ENCODE measurements around the gene STXBP2.

Gene STXBP2

GRCh38 chr19:7636691-7637373 lies at the start of gene STXBP2:
Gene STXBP2, plus strand, starts transcription at chr19:7637110. Its CDS starts 40 bp downstream, at chr19:7637150.
- DNase-seq = no peak
- intact Hi-C loops (cut with DNase I) = no loop called here

- DNase-seq = peak in 1 of 10 donors; percentile 20
- intact Hi-C loops (cut with DNase I) = no loop called here
Observed at GRCh38 chr19:7589822-7590221, 47.1 kb upstream of the STXBP2 start.

- intact Hi-C loops (cut with DNase I) = no loop called here
- DNase-seq = peak in 1 of 10 donors; percentile 14
Observed at GRCh38 chr19:7590256-7590655, 46.7 kb upstream of the STXBP2 start.

GRCh38 chr19:7595466-7596133 lies 41.3 kb upstream of the STXBP2 start, which contains the start of gene CAMSAP3:
Gene CAMSAP3, plus strand, starts transcription at chr19:7595863. Its CDS starts 140 bp downstream, at chr19:7596003.
- DNase-seq = peak in 6 of 10 donors; percentile 34 to 90 (median 72)
- intact Hi-C loops (cut with DNase I) = no loop called here

- intact Hi-C loops (cut with DNase I) = no loop called here
- peak in 2 of 10 donors; percentile 70 to 79 for DNase-seq
Observed at GRCh38 chr19:7596211-7596937, 40.5 kb upstream of the STXBP2 start.

- intact Hi-C loops (cut with DNase I) = no loop called here
- DNase-seq = no peak
Observed at GRCh38 chr19:7597689-7598088, 39.2 kb upstream of the STXBP2 start.

- intact Hi-C loops (cut with DNase I) = no loop called here
- DNase-seq = peak in 1 of 10 donors; percentile 42
Observed at GRCh38 chr19:7598180-7598579, 38.7 kb upstream of the STXBP2 start.

- DNase-seq = no peak
- intact Hi-C loops (cut with DNase I) = no loop called here
Observed at GRCh38 chr19:7600721-7601120, 36.2 kb upstream of the STXBP2 start.

- intact Hi-C loops (cut with DNase I) = no loop called here
- no peak for DNase-seq
Observed at GRCh38 chr19:7602240-7602934, 34.5 kb upstream of the STXBP2 start.

GRCh38 chr19:7602935-7603497 lies 33.9 kb upstream of the STXBP2 start:
- intact Hi-C loops (cut with DNase I) = no loop called here
- DNase-seq = no peak

- intact Hi-C loops (cut with DNase I) = no loop called here
- DNase-seq = no peak
Observed at GRCh38 chr19:7603919-7604318, 33.0 kb upstream of the STXBP2 start.

- no peak for DNase-seq
- intact Hi-C loops (cut with DNase I) = no loop called here
Observed at GRCh38 chr19:7605490-7606222, 31.3 kb upstream of the STXBP2 start.

GRCh38 chr19:7606289-7606688 lies 30.6 kb upstream of the STXBP2 start:
- no peak for DNase-seq
- intact Hi-C loops (cut with DNase I) = no loop called here

GRCh38 chr19:7607212-7607873 lies 29.6 kb upstream of the STXBP2 start:
- DNase-seq = no peak
- intact Hi-C loops (cut with DNase I) = no loop called here

GRCh38 chr19:7607874-7608560 lies 28.9 kb upstream of the STXBP2 start:
- DNase-seq = no peak
- intact Hi-C loops (cut with DNase I) = no loop called here

- intact Hi-C loops (cut with DNase I) = no loop called here
- DNase-seq = no peak
Observed at GRCh38 chr19:7610491-7611240, 26.2 kb upstream of the STXBP2 start.

GRCh38 chr19:7611541-7612279 lies 25.2 kb upstream of the STXBP2 start:
- intact Hi-C loops (cut with DNase I) = no loop called here

More at GRCh38 chr19:7611541-7612279, 25.2 kb upstream of the STXBP2 start:
- DNase-seq = no peak
